Limb (tissue), 2 donors: Measurements from ENCODE around the gene ATG4A.

ENCODE experiments used
- DNase-seq, 2 donors: peaks; one replicate each; pipeline ENCODE4 v3.0.0-alpha.2; 2016; ENCODE audit errors: extremely low spot score in 2 of 2

The ATG4A gene

GRCh38 chrX:108122748-108123147, 31.2 kb downstream of the ATG4A start:
- no peak for DNase-seq

GRCh38 chrX:108123591-108124366, 32.2 kb downstream of the ATG4A start:
- no peak for DNase-seq

DNA sequence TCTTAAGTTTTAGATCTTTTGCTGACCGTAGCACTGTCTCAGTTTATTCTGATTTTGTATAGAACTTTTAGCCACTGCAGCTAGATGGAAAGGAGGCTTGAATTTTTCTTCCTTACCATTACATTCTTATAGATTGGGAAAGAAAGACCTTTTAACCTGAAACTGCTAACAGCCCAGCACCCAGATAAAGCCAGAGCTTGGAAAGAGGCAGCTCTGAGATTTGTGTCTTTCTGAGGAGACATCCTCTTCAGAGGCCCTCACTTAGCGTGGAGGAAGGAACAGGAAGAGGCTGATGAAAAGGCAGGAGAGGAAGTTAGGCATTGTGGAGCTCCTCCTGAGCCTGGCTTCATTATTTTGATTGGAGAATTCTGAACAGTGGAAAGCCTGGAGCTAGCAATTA, 35.1 kb downstream of the ATG4A start:
- DNase-seq = no peak

GRCh38 chrX:108127152-108127551, 35.6 kb downstream of the ATG4A start:
- no peak for DNase-seq

GRCh38 chrX:108130889-108131288, 39.3 kb downstream of the ATG4A start:
- no peak for DNase-seq

GRCh38 chrX:108131471-108131870, 39.9 kb downstream of the ATG4A start:
- DNase-seq = no peak

- DNase-seq = no peak
Observed at GRCh38 chrX:108132034-108132433, 40.5 kb downstream of the ATG4A start.

DNA sequence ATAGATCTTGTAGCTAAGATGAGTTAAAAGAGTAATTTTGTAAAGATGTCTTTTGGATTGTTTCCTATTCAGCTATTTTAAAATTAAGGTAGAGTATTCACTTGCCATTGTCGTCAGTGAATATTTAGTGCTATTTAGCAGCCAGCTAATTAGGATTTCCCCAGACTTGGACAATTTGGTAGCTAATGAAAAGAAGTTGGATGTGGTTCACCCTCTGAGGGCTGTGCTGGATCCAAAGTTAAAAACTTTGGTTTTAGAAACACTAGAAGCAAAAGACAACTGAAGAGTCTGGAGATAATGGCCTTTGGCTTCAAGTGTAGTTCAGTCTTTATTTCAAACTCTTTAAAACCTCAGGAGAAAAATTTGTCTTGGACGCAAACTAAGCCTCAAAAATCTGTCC, 41.3 kb downstream of the ATG4A start:
- no peak for DNase-seq

DNA sequence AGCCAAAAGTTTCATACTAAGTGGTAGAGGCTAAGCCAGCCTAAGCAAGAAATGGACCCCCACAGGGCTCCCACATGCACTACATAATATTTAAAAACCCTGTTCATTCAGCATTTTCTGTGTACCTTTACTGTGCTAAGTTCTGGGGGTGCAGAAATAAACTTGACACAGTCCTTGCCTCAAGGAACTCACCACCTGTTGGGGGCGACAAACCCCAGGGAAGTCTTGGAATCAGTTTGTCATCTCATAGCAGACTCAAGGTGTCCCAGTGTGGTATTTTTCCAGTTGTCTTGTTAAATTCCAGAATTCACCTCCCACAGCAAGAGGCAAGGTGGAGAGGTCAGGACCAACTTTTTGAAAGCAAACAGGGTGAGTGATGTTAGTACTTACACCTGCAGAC, 43.1 kb downstream of the ATG4A start:
- DNase-seq = no peak

- no peak for DNase-seq
Observed at GRCh38 chrX:108138814-108139702, 47.5 kb downstream of the ATG4A start.

GRCh38 chrX:108148524-108148923, 56.9 kb downstream of the ATG4A start:
- no peak for DNase-seq

GRCh38 chrX:108156082-108156481, 64.5 kb downstream of the ATG4A start:
- DNase-seq = no peak

GRCh38 chrX:108156934-108157466, 65.4 kb downstream of the ATG4A start:
- no peak for DNase-seq

- no peak for DNase-seq
Observed at GRCh38 chrX:108157628-108158027, 66.0 kb downstream of the ATG4A start.

GRCh38 chrX:108159028-108159670, 67.6 kb downstream of the ATG4A start:
- no peak for DNase-seq

DNA sequence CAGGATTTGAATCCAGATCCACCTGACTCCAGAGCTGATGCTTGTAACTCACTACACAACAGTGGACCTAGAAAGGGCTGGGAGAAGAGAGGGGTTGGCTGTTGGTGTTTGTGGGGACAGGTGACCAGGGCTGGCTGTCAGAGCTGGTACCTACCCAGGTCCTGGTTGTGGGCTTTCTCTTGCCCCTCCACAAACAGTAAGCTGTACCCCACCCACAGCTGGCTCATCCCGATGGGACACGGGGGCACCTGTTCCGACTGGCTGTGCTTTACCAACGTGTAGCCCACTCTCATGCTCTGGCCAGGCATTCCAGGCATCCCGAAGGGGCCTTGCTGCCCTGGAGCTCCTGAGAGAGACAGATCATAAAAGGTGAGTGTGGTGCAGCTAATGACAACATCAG, 68.7 kb downstream of the ATG4A start:
- DNase-seq = no peak

GRCh38 chrX:108162265-108162664, 70.7 kb downstream of the ATG4A start:
- DNase-seq = no peak

- DNase-seq = no peak
Observed at GRCh38 chrX:108163333-108164082, 71.9 kb downstream of the ATG4A start.

DNA sequence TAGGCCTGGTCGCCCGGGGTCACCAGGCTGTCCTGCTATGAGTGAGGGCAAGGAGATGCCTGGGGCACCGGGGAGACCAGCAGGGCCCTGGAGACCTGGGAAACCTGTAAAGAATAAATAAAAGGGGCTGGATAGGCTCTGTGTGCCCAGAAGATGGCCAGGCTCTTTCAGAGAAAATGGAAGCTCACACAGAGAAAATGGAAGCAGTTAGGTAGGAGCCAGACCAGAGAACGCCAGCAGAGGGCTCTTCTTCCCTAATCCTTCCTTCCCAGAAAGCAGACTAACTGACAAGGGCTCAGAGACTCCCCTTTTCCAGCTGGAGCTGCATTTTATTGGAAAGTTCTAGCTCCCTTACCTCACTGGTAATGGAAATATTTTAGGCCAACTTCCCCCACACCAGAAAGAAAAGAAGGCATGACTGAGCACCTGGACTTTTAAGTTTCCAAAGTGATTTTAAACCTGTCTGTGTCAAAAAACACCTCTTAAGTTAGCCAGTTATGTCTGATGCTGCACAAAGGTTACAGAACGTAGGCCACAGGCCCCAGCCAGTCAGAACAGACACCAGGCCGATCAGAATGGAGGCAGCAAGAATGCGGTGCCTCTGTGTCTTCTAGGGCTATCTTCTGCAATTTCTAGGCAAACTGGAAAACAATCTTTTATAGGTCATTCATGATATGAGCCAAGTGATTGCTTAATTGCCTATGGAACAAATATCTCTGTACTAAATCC, 74.0 kb downstream of the ATG4A start:
- peak; percentile 22 to 36 for DNase-seq

DNA sequence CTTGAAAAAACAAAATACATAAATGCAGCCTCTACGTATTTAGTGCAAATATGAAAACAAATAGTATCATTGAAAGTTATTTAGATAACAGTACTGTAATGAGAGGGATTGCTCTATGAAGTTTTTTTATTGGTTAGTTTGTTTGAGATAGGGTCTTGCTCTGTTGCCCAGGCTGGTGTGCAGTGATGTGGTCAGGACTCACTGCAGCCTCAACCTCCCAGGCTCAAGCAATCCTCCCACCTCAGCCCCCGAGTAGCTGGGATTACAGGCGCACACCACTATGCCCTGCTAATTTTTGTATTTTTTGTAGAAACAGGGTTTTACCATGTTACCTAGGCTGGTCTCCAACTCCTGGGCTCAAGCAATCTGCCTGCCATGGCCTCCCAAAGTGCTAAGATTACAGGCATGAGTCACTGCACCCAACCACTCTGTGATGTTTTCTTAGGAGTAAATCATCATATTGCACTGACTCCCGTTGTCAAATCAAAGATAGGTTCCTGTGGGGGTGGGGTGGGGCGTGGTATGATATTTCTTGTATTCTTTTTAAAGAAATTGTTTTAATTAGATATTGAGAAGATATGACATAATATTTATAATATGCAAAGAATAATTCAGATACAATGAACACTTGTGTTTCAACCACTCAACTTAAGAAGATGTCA, 75.8 kb downstream of the ATG4A start:
- DNase-seq = no peak
